ENCODE data around the gene WWTR1. TPM values are rescaled to one million over a fixed set of nuclear protein-coding genes. Genes with fewer than 3 reads are reported as not detected.
A peak's percentile ranks its signal among the peaks of the same experiment; 100 is the strongest.

WWTR1 gene
- polyA plus RNA-seq, 4 donors = 70.2 to 108 (median 92.4) TPM

GRCh38 chr3:149596134-149596770 is 61.6 kb downstream of the WWTR1 start:
- DNase-seq (ENCODE audit: low read depth in 4 of 4, low spot score in 3 of 4) = no peak

- no peak for DNase-seq (ENCODE audit: low read depth in 4 of 4, low spot score in 3 of 4)
Observed at GRCh38 chr3:149593418-149594160, 64.2 kb downstream of the WWTR1 start.

- DNase-seq (ENCODE audit: low read depth in 4 of 4, low spot score in 3 of 4) = no peak
Observed at GRCh38 chr3:149592758-149593240, 65.0 kb downstream of the WWTR1 start.

GRCh38 chr3:149590691-149591441 is 67.0 kb downstream of the WWTR1 start:
- DNase-seq (ENCODE audit: low read depth in 4 of 4, low spot score in 3 of 4) = no peak

- no peak for DNase-seq (ENCODE audit: low read depth in 4 of 4, low spot score in 3 of 4)
Observed at GRCh38 chr3:149589332-149589731, 68.5 kb downstream of the WWTR1 start.

GRCh38 chr3:149588909-149589308 is 68.9 kb downstream of the WWTR1 start:
- no peak for DNase-seq (ENCODE audit: low read depth in 4 of 4, low spot score in 3 of 4)

GRCh38 chr3:149587383-149587782 is 70.4 kb downstream of the WWTR1 start:
- no peak for DNase-seq (ENCODE audit: low read depth in 4 of 4, low spot score in 3 of 4)

GRCh38 chr3:149586871-149587270 is 71.0 kb downstream of the WWTR1 start:
- DNase-seq (ENCODE audit: low read depth in 4 of 4, low spot score in 3 of 4) = no peak

GRCh38 chr3:149585401-149585726 is 72.5 kb downstream of the WWTR1 start:
- DNase-seq (ENCODE audit: low read depth in 4 of 4, low spot score in 3 of 4) = no peak

GRCh38 chr3:149583921-149584635 is 73.7 kb downstream of the WWTR1 start:
- no peak for DNase-seq (ENCODE audit: low read depth in 4 of 4, low spot score in 3 of 4)

GRCh38 chr3:149582395-149582794 is 75.4 kb downstream of the WWTR1 start:
- no peak for DNase-seq (ENCODE audit: low read depth in 4 of 4, low spot score in 3 of 4)

- DNase-seq (ENCODE audit: low read depth in 4 of 4, low spot score in 3 of 4) = no peak
Observed at GRCh38 chr3:149581681-149582370, 76.0 kb downstream of the WWTR1 start.

GRCh38 chr3:149581248-149581647 is 76.6 kb downstream of the WWTR1 start:
- DNase-seq (ENCODE audit: low read depth in 4 of 4, low spot score in 3 of 4) = no peak

GRCh38 chr3:149579838-149580542 is 77.8 kb downstream of the WWTR1 start:
- DNase-seq (ENCODE audit: low read depth in 4 of 4, low spot score in 3 of 4) = no peak

GRCh38 chr3:149579161-149579560 is 78.7 kb downstream of the WWTR1 start:
- DNase-seq (ENCODE audit: low read depth in 4 of 4, low spot score in 3 of 4) = no peak

- DNase-seq (ENCODE audit: low read depth in 4 of 4, low spot score in 3 of 4) = no peak
Observed at GRCh38 chr3:149577801-149578200, 80.0 kb downstream of the WWTR1 start.

GRCh38 chr3:149575961-149576564 is 81.8 kb downstream of the WWTR1 start:
- peak; percentile 31 to 42 (median 40) for DNase-seq (ENCODE audit: low read depth in 4 of 4, low spot score in 3 of 4)

- no peak for DNase-seq (ENCODE audit: low read depth in 4 of 4, low spot score in 3 of 4)
Observed at GRCh38 chr3:149575213-149575960, 82.4 kb downstream of the WWTR1 start.

Measured in left renal pelvis (tissue), 4 donors.